Muscle layer of duodenum (tissue), 2 donors: Measurements from ENCODE around the gene INSR.
"Not testable (repeated sequence)": the region's sequence is repeated elsewhere in the genome, so short reads cannot be mapped to it uniquely, and the experiment has no call there.

Source experiments
- H3K27ac ChIP-seq: one replicate; pipeline ENCODE4 v1.7.0; 2013; ENCODE audit warnings: mild to moderate bottlenecking, low read length
- H3K27me3 ChIP-seq: one replicate; pipeline ENCODE4 v1.7.0; 2013; ENCODE audit warnings: low read depth, mild to moderate bottlenecking, control low read depth, low read length
- H3K36me3 ChIP-seq, 2 donors: one replicate each; pipeline ENCODE4 v1.7.0; 2013; ENCODE audit warnings: low read length in 2 of 2, control low read depth in 1 of 2, mild to moderate bottlenecking in 1 of 2; ENCODE audit not compliant: insufficient read depth in 2 of 2, control insufficient read depth in 1 of 2
- H3K4me1 ChIP-seq, 2 donors: one replicate each; pipeline ENCODE4 v1.7.0; 2013; ENCODE audit warnings: low read length in 2 of 2, mild to moderate bottlenecking in 2 of 2, control low read depth in 1 of 2, moderate library complexity in 1 of 2; ENCODE audit not compliant: insufficient read depth in 2 of 2, control insufficient read depth in 1 of 2
- H3K4me3 ChIP-seq, 2 donors: one replicate each; pipeline ENCODE4 v1.7.0; 2013; ENCODE audit warnings: low read length in 2 of 2, low read depth in 1 of 2, mild to moderate bottlenecking in 1 of 2
- H3K9me3 ChIP-seq, 2 donors: one replicate each; pipeline ENCODE4 v1.7.0; 2013; ENCODE audit warnings: low read length in 2 of 2, control low read depth in 1 of 2, mild to moderate bottlenecking in 1 of 2; ENCODE audit not compliant: control insufficient read depth in 1 of 2
- donor health status: healthy.

INSR gene

DNA sequence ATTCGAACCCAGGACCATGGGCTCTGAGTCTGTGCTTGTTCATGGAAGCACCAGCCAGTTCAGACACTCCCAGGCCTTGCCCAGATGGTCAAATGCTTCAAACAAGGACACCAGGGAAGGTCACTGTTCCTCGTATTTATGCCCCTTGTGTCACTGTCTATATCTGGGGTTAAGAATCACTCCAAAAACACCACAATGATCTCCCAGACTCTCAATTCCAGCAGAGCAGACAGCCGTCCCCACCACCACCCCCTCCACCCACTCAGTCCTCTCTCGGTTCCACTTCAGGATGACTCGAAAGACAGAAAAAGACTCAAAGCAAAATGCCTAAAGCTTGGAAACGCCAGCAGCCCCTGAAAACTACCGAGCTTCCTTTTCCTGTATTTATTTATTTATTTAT is 79.0 kb downstream of the INSR start:
- Histone ChIP-seq H3K27ac (no peak overlapping the region), H3K4me1 (peaks cover 0 to 23% of the 10 kb centered on the region in 2 donors), H3K27me3 (no peaks in the 10 kb centered on the region)

DNA sequence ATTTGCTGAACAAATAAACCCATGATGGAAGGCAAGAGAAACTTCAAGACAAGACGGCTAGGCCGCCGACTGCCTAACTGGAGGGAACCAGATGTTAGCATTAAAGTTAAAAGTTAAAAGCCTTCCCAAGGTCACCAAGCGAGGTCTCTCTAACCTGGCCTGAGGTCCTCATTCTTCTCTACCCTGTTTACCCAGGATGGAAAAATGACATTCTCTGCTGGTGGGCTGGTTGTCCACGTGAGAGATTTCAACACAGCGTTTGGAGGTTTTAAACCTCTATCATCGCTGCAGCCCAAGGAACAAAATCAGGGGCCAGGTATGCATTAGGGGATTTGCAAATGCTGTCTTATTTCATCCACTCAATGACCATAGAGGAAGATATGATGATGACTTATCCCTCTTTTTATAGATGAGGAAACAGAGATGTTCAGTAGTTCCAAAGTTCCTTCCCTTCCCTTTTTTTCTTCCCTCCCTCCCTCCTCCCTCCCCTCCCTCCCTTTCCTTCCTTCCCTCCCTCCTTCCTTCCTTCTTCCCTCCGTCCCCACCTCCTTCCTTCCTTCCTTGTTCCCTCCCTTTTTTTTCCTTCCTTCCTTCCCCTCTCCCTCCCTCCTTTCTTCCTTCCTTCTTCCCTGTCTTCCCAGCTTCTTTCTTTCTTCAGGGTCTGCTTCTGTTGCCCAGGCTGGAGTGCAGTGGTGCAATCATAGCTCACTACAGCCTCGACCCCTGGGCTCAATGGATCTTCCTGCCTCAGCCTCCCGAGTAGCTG is 79.7 kb downstream of the INSR start:
- Histone ChIP-seq H3K27me3 (no peaks in the 10 kb centered on the region), H3K4me3 (no peak overlapping the region), H3K36me3 (no peaks in the 10 kb centered on the region), H3K4me1 (peaks cover 0 to 23% of the 10 kb centered on the region in 2 donors), H3K9me3 (no peaks in the 10 kb centered on the region), H3K27ac (no peak overlapping the region)

More for the DNA sequence above, 79.0 kb downstream of the INSR start:
- H3K9me3 ChIP-seq = no peaks in the 10 kb centered on the region
- H3K36me3 ChIP-seq = no peaks in the 10 kb centered on the region
- H3K4me3 ChIP-seq = no peak overlapping the region

DNA sequence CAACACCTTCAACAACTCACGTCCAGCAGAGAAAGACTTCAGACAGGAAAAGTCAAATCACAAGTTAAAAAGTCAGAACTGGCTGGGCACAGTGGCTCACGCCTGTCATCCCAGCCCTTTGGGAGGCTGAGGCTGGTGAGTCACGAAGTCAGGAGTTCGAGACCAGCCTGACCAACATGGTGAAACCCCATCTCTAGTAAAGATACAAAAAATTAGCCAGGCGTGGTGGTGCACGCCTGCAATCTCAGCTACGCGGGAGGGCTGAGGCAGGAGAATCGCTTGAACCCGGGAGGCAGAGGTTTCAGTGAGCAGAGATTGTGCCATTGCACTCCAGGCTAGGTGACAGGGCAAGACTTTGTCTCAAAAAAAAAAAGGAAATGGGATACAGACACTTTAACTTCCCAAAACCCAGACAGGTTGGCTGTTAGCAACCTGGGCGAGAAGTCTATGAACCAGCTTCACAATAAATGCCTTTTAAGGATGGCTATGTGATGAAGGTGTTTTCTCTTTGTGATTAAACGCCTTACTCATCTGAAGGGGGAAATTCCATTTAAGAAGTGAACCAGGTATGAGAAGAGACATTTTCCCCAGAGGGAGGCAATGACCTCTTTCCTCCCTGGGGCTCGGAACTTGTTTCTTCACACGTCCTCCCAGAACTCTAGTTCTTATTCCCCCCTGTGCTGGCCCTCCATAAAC is 80.4 kb downstream of the INSR start:
- H3K9me3 ChIP-seq = no peaks in the 10 kb centered on the region
- H3K27ac ChIP-seq = no peak overlapping the region
- no peak overlapping the region for H3K4me3 ChIP-seq
- no peaks in the 10 kb centered on the region for H3K27me3 ChIP-seq
- peaks cover 0 to 23% of the 10 kb centered on the region in 2 donors for H3K4me1 ChIP-seq
- no peaks in the 10 kb centered on the region for H3K36me3 ChIP-seq

DNA sequence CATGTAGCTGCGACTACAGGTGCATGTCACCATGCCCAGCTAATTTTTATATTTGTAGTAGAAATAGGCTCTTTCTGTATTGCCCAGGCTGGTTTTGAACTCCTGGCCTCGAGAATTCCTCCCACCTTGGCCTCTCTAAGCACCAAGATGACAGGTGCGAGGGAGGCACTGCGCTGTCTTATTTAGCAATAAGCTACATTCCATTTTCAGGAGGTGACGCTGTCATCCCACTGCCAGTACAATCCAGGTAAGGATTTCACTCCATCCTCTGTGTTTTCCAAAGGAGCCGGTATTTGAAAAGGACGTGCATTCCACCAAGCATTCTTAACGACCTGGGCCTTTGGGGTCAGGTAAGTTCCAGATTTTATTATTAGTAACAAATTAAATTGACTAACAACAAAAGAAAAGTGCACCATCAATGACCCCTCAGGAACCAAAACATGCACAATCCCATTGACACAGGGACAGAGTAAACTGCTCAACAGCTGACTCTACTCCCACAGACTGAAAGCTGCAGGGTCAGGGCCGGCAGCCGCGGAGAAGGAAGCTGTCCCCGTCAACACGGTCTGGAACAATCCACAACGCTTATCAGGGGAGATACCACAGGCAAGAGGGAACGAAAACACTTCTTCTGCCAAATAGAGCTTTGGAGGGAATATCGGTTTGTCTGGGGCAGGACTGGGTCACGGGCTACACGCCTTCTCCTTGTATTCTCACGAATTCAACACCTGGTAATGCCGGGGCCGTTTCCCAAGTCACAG is 82.8 kb downstream of the INSR start:
- no peak overlapping the region for H3K27ac ChIP-seq
- no peak overlapping the region for H3K4me3 ChIP-seq
- no peaks in the 10 kb centered on the region for H3K36me3 ChIP-seq
- no peaks in the 10 kb centered on the region for H3K27me3 ChIP-seq
- H3K4me1 ChIP-seq = peaks cover 0 to 23% of the 10 kb centered on the region in 2 donors
- H3K9me3 ChIP-seq = no peaks in the 10 kb centered on the region

DNA sequence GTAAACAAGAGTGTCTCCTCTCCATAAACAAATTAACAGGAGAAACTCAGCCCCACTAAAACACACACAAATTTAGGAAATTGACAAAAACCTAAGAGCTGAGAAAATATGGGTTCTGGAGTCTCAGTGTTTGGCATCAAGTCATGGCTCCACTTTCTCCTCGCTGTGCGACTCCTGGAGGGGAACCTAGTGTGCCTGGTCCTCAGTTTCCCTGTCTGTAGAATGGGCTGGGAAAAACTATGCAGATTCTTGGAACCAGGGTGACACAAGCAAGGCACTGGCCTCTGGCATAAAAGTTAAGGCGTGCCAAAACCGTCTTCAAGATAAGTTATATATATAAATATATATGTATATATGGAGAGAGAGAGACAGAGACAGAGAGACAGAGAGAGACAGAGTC is 83.9 kb downstream of the INSR start:
- Histone ChIP-seq H3K4me1 (peaks cover 0 to 23% of the 10 kb centered on the region in 2 donors), H3K27me3 (no peaks in the 10 kb centered on the region), H3K4me3 (no peak overlapping the region), H3K27ac (no peak overlapping the region), H3K9me3 (no peaks in the 10 kb centered on the region), H3K36me3 (no peaks in the 10 kb centered on the region)

DNA sequence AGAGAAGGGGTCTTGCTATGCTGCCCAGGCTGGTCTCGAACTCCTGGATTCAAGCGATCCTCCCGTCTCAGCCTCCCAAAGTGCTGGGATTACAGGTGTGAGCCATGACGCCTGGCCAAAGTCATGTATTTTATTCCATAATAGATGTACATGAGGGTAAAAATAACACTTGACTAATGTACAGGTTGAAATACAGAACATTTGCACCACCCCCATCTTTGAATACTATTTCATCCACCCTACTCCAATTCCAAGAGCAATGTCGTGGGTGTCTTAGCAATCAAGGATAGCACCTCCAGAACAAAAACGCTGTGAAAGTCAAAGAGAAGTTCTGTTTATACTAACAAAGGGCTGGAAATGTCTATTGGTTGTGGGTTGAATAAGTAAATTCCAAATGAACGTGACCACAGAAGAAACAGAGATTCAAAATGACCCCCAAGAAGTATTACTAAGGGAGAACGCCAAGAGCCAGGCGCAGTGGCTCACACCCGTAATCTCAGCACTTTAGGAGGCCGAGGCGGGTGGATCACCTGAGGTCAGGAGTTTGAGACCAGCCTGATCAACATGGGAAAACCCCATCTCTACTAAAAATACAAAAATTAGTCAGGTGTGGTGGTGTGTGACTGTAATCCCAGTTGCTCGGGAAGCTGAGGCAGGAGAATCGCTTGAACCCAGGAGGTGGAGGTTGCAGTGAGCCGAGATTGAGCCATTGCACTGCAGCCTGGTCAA is 84.5 kb downstream of the INSR start:
- H3K4me1 ChIP-seq = peaks cover 0 to 23% of the 10 kb centered on the region in 2 donors
- H3K27ac ChIP-seq = not testable (repeated sequence)

DNA sequence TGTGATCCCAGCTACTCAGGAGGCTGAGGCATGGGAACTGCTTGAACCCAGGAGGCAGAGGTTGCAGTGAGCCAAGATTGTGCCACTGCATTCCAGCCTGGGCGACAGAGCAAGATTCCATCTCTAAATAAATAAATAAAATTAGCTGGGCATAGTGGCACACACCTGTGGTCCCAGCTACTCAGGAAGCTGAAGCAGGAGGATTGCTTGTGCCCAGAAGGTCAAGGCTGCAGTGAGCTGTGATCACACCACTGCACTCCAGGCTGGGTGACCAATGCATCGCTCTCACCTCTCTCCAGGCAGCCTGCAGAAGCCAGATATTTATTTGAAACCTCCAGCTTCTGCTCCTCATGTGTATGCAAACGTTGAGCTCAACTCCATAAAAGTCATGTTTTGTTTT is 85.2 kb downstream of the INSR start:
- H3K27ac ChIP-seq, H3K36me3 ChIP-seq, H3K27me3 ChIP-seq, H3K4me3 ChIP-seq, H3K9me3 ChIP-seq: not testable (repeated sequence)
- peaks cover 0 to 23% of the 10 kb centered on the region in 2 donors for H3K4me1 ChIP-seq

More for the DNA sequence above, 84.5 kb downstream of the INSR start:
- not testable (repeated sequence) for H3K36me3 ChIP-seq, H3K4me3 ChIP-seq, H3K9me3 ChIP-seq, H3K27me3 ChIP-seq

DNA sequence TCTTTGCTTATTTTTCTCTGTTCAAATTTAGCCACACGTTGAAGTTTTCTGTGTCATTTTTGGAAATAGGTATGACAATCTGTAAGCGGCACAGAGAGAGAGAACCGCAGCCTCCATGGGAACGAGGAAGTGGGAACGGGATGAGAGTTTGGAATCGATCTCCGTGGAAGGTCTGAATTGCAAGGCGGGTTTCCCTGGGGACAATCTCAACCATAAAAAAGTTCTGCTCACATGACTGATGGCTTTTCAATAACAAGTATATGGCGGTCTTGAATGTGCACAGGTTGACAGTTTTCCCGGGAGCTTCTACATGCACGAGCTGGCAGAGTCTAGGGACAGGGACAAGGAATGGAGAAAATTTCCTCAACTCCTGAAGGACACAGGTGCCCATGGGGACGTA is 90.9 kb downstream of the INSR start:
- Histone ChIP-seq H3K4me1 (peaks cover 0 to 12% of the 10 kb centered on the region in 2 donors), H3K36me3 (no peaks in the 10 kb centered on the region), H3K27me3 (no peaks in the 10 kb centered on the region), H3K4me3 (no peak overlapping the region), H3K9me3 (no peaks in the 10 kb centered on the region), H3K27ac (no peak overlapping the region)

DNA sequence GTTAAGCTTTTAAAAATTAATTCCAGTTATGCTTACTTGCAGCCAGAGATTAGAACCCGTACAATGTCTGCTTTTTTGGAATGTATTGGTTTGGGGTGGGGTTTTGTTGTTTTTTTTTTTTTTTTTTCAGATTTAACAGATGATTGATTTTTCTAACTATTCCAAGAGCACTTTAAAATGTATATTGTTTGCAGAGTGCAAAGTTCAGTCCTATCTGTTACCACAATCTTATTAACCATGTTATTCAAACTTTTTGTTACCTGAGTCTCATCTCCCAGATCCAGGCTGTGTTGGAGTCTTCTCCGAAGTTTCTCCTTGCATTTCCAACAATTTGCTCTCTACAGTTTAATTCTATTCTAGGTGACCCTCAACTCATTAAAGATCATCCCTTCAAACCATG is 91.3 kb downstream of the INSR start:
- Histone ChIP-seq H3K4me1 (peaks cover 0 to 12% of the 10 kb centered on the region in 2 donors), H3K4me3 (no peak overlapping the region), H3K36me3 (no peaks in the 10 kb centered on the region), H3K27ac (no peak overlapping the region), H3K9me3 (no peaks in the 10 kb centered on the region), H3K27me3 (no peaks in the 10 kb centered on the region)

DNA sequence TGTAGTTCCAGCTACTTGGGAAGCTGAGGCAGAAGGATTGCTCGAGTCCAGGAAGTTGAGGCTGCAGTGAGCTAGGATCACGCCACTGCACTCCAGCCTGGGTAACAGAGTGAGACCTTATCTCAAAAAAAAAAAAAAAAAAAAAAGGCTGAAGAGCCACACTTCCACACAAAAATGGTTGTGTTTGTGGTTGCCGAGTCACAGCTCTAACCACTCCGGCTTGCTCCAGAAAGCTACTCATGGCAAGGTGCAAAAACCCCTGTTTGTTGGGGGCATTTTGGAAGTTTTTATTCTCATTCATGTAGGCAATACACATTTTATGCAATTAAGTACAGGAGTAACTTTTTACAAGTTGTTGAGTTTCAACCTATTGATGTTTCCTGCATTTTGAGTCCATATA is 93.5 kb downstream of the INSR start:
- Histone ChIP-seq H3K27ac (no peak overlapping the region), H3K9me3 (no peaks in the 10 kb centered on the region), H3K36me3 (no peaks in the 10 kb centered on the region), H3K27me3 (no peaks in the 10 kb centered on the region), H3K4me1 (peaks cover 0 to 12% of the 10 kb centered on the region in 2 donors), H3K4me3 (no peak overlapping the region)
